Stimulated activated CD4-positive, alpha-beta T cell treated with anti-CD3 and anti-CD28 coated beads, Interleukin-1b, Interleukin-23, amount 100 ng/mL, for 4 hours (primary cell): ENCODE data around the gene TMEM54.

Experiments used
- DNase-seq, 2 donors: peaks; one replicate each; pipeline ENCODE4 v3.0.0-alpha.2; 2020; ENCODE audit warnings: low read depth in 2 of 2

Gene TMEM54

DNA sequence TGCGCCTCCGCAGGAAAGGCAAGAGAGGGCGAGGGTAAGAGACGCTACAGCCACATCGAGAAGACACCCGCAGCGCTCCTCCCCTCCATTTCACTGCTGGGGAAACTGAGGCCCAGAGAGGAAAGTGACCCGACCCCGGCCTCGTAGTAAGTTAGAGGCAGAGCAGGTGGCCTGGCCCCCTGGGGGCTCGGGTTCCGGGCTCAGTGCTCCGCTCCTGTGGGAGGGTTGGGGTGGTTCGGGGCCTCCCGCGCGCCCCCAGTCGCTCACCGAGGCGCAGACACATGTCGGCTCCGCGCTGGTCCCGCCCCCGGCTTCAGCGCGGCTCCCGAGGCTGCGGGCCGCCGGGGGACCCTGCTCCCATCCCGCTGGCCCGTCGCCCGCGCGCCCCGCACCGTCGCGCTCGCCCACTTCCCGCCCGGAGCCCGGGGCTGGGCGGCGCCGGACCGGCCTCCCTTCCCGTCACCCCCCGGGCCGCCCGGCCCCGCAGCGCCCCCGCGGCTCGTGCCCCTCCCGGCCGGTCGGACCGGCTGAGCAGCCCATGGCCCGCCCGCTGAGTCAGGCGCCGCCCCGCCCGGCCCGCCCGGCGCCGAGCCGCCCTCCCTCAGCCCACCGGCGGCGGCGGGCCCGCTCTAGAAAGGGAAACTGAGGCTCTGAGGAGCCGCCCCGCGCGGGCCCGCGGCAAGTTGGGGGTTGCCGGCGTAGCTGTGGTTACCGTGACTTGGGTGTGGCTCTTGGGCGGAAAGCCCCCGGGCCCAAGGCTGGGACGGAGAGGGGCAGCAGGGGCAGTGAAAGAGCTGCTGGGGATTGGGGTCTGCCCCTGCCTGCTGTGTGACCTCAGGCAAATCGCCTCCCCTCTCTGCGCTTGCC is at the start of gene TMEM54:
Gene TMEM54 (minus strand): TSS at position 434 of the 867 bp plus-strand sequence. CDS start 151 bp downstream, at position 283.
- DNase-seq, result no peak

DNA sequence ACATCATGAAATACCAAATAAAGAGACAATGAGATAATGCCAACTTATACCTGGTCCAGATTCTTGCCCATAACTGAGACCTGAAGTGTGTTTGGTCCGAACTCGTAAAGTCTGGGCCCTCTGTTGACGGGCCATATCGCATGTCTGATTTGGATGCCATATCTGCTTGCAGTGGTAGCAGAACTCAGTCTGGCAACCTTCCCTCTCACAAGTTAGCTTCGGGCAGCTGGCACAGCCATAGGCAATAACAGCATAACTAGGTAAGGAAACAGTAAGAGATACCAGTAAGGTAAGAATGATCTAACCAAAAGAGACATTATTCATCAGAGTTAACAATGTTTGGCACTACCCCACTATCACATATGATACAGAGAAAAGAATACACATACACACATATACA is 48.3 kb upstream of the TMEM54 start:
- no peak for DNase-seq

DNA sequence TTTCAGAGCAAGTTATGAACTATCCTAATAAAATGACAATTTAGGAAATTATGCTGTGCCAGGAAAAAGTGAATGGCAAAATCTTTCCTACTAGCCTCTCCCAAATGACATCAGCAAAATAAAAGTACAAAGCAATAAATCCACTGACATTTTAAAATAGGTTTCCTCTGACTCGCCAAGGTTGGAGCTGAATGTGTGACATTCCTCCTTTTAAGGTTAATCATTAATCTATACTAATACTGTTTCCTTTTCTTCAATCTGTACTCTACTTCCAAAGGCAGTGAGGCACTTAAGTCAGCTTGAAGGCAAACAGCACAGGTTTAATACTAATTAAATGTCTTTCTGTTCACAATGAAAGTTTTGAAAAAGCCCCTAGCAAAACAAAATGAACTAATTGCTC is 47.7 kb upstream of the TMEM54 start:
- DNase-seq, result no peak

GRCh38 chr1:32948390-32948722 is 47.2 kb upstream of the TMEM54 start:
- DNase-seq, result no peak

DNA sequence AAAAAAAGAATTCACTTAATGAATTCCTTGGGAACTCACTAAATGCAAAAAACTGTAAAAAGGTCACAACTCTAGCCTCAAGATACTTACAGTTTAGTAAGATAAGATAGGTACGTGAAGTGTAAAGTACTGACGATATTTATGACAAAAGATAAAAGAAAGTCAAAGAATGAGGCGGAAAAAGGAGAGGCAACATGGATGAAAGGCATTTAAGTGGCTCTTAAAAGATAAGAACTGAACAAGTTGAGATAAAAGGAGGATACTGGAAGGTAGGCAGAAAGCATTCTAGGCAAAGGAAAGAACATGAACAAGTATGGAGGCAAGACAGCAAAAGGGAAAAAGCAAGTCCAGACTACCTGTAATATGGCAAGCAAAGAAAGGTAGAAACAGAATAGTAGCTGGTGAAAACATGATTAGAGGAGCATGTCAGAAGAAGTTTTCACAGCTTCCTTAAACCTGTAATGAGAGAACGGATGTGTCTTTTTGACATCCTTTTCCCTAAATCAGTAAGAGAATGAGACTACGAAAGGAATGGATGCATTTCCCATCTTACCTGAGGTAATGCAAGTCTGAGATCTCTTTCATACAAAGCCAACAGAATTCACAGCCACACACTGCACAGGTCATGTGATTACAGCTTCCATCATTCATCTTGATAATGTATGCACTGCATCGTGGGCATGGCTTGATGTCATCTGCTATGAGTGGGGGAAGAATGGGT is 46.6 kb upstream of the TMEM54 start:
- no peak for DNase-seq

DNA sequence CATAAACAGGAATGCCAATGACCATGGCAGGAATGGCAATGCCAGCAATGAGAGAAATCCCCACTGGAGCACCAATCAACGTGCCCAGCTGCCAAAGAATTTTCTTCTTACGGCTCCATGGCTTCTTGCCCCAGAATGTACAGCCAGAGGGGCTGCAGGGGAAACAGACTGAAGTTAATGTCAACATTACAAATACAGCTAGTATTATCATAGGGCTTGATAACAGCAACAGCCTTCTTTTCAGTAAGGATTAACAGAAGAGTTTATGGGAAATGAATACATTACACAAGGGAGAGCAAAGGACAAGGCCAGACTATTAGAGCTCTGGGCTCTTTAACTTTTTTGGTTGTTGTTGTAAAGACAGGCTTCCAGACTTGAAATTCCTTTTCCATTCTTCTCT is 45.2 kb upstream of the TMEM54 start:
- no peak for DNase-seq

DNA sequence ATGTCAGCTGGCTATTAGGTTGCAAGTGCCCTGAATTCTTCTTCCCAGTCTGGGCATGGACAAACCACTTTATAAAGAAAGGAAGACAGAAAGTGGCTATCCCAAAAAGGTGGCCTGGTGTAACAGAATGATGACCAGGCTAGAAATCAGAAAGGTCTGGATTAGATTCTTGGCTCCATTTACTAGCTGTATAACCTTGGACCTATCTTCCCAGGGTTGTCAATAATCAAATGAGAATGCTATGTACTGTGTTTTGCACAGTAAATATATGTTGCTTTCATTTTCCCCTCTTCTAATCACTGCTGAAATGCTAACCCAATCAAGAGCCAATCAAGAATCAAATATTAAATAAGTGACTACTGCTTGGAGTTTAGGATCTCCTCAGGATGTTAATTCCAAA is 43.0 kb upstream of the TMEM54 start:
- no peak for DNase-seq

DNA sequence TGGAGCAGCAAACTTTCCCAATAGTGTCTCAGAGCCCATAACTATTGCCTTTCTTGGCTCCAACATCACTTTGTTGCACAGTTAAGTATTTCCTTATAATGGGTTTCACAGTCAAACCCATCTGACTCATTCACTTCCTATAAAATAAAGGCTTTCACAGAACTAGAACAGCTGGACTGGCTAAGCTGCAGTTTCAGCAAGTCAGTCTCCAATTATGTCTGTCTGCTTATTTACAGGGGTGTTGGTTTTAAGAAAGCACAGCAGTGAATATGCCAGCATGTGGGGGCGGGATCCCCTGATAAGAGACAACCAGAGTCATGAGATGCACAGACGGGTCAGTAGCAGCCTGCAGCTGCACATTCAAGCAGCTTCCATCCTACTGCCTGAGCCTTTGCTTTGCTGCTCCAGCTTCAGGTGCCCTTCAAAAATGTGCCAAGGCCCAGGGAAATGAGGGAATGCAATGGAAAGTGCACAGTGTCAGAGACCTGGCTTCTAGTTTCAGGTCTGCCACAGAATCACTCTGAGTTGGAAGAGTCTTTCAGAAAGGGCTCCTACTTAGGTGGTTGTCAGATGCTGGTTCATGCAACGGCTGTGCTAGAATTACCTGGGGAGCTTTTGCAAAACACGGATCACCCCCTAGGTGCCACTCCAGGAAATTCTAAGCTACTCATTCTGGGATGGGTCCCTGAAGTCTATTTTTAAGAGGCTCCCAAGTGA is 38.6 kb upstream of the TMEM54 start:
- DNase-seq, result no peak

DNA sequence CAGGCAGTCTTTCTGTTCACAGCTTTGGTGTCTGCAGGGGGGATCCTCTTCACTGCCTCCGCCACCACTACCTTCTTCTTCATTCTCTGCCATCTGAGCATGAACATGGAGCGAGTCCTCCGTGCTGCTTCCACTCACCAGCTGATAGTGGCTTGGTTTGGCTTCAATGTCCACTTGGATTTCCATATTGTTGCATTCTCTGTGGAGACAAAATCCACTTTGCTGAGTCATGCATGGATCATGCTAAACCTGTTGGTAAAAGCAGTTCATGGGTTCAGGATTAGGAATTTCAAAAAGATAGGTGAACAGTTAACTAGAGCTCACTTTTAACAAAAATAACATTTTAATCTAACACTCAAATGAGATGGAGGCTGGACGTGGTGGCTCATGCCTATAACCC is 35.9 kb upstream of the TMEM54 start:
- DNase-seq, result no peak

DNA sequence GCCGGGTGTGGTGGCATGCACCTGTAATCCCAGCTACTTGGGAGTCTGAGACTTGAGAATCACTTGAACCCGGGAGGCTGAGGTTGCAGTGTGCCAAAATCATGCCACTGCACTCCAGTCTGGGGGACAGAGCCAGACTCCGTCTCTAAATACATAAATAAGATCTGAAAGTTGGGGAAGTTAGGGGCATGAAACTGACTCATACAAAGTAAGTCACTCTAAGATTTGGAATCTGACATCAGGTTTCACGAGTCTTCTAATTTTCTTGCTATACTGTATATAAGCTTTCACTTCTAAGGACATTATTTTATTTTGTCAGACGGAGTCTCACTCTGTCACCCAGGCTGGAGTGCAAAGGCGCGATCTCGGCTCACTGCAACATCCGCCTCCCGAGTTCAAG is 33.3 kb upstream of the TMEM54 start:
- no peak for DNase-seq

DNA sequence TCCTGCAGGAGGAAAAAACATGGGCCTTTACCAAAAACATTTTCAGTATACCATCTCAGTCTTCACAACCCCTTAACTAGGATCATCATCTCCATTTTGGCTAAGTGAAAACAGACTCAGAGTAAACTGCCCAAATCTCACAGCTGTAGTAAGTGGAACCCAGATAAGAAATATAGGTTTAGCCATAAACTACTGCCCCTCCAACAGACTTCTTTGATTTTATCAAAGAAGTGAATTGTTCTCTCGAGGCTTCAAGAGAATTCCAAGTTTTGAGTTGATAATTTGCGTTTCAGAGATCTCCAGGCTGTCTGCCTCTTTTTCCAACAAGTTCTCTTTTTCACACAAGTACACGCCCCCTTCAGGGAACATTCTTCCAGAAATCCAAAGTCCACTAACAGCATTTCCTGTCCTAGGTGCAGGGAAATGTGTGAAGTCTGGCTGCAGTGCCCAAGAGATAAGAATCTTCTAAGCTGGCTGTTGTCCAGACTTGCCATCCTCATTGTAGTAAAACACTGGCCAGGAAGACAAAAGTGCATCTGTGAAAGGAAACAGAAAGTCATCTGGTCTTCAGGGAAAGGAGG is 32.6 kb upstream of the TMEM54 start:
- DNase-seq, result no peak

GRCh38 chr1:32931760-32932159 is 30.6 kb upstream of the TMEM54 start:
- DNase-seq, result no peak

- no peak for DNase-seq
Measured at GRCh38 chr1:32929366-32929765, 28.2 kb upstream of the TMEM54 start.

DNA sequence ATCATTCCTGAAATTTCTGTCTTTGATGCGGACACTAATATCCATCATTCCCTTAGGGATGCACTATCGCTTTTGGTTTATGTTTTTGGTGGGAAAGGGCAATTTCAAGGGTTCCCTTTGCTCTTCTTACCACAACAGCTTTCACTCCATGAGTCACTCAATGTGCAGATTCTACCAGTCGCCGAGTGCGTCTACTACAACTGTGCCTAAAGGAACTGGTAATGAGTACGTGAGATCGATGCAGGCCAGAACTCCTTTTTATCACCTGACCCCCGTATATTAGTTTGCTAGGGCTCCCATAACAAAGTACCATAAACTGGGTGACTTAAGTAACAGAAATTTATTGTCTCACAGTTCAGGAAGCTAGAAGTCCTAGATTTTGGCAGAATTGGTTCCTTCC is 27.5 kb upstream of the TMEM54 start:
- DNase-seq, result no peak

GRCh38 chr1:32928285-32928684 is 27.1 kb upstream of the TMEM54 start:
- no peak for DNase-seq

DNA sequence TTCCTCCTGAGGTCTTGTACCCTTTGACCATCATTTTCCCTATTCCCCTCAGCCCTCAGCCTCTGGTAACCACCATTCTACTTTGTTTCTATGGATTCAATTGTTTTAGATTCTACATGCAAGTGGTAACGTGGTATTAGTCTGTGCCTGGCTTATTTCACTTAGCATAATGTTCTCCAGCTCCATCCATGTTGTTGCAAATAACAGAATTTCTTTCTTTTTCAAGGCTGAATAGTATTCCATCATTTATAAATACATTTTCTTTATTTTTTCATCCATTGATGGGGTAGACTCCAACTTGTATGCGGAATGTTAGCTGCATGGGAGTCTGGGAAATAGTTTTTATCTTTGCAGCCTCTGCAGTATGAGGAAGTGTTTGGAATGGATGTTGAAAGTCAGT is 26.3 kb upstream of the TMEM54 start:
- DNase-seq, result no peak

DNA sequence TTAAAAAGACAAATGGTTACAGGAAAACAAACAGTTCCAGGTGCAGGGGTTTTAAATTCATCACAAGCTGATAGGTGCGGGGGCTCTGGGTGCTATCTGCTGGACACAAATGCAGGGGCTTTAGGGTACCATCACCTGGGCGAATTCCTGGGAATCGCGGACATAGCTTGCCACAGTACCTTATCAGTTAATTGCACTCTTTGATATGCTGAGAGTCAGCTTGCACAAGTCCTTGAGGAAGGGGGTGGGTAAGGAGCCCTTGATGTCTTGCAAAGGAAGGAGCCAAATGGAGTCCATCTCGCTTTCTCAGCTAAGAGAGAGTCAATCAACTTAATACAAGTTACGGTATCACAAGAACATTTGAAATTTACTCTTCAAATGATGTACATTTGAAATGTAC is 25.4 kb upstream of the TMEM54 start:
- no peak for DNase-seq

DNA sequence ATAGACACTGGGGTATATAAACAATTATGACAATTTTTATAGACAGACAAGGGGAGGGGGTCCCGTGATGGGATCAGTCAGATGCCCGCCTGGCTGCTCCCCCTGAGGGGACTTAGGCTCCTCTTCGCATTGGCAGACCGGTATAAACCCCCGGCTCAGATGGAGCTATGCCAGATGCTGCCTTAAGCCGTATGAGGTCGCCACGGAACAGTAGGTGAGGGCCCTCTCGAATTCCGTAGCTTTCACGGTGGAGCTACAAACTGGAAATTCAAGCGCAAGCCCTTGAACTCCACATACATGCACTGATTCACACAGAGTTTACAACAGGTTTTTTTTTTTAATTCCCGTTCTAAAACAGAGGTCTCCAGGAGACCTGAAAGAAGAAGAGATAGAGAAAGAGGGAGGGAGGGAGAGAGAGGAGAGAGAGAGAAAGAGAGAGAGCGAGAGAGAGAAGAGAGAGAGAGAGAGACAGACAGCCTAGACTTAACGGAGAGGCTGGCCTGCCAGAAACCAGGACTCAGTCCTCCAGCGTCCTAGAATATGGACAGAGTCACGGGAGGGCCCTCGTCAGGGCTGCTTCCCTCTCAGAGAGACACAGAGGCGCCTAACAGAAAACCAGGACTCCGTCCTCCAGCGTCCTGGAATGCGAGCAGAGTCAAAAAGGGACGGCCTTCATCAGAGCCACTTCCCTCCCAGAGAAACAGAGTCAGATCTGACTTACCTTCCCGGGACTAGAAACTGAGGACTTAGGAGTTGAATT is 24.4 kb upstream of the TMEM54 start:
- no peak for DNase-seq

DNA sequence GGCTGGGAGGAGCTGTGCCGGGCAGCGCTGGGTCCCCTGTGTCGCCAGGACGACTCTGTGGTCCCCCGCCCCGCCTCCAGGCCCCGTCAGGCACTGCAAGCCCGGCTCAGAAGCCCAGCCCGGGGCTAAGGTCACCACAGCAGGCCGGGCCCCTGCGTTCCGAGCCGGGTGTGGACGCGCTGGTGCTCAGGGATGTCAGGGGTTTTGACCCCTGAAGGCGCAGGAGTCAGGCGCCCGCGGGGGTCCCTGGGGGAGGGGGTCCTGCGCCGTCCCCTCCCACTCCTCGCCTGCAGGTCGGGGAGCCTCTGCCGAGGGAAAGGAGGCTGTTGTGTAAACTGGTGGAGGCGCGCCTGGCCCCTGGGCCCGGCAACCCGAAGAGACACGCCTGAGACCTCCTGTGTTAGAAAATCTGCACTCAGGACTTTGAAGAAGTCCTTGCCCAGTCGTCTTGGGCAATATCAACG is 23.7 kb upstream of the TMEM54 start:
- DNase-seq, result no peak

DNA sequence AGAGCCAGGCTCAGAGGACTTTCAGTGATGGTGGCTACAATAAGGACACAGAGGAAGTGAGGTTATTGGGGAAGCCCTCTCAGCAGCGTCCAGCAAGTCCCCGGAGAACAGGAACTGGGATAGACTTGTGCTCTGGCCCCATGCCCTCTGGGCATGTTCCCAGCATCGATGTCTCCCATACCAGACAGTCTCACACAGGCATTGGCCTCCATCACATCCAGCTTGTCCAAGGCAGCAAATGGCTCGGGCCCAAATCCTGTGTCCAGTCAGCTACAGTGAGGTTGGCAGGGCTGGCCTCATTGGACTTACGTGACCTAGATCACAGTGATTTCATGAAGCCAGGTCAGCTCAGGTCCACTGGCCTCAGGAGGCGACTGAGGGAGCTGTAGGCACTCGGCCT is 19.6 kb upstream of the TMEM54 start:
- DNase-seq, result no peak
